Epithelial cell of proximal tubule (primary cell): ENCODE data around the gene MCF2L2. TPM values are rescaled to one million over a fixed set of nuclear protein-coding genes. Genes with fewer than 3 reads are reported as not detected.
A peak's percentile ranks its signal among the peaks of the same experiment; 100 is the strongest.
"Not testable (repeated sequence)": the region's sequence is repeated elsewhere in the genome, so short reads cannot be mapped to it uniquely, and the experiment has no call there.

Experiments used
- DNase-seq: peaks from one replicate; pipeline ENCODE4 v3.0.0-alpha.2; 2011; ENCODE audit warnings: low read depth
- H3K4me3 ChIP-seq: 2 replicates; pipeline ENCODE4 v1.5.1; 2011; ENCODE audit warnings: low read depth, mild to moderate bottlenecking, low read length
- CTCF ChIP-seq: conservative IDR thresholded peaks from 2 replicates; pipeline ENCODE4 v1.5.1; 2012; ENCODE audit warnings: low read depth, mild to moderate bottlenecking, low read length
- total RNA-seq: library from RNA; depleted of rRNA; stranded (reverse); fragments of >200 nt; gene quantifications from 2 replicates; pipeline ENCODE4 v1.2.3, GENCODE V29; 2015

MCF2L2 gene
- total RNA-seq, 1 donor from 2014 or later = 0.58 TPM

GRCh38 chr3:183247011-183247589 lies 181.3 kb downstream of the MCF2L2 start:
- DNase-seq = peak; percentile 74
- TF ChIP-seq CTCF = no peak
- H3K4me3 ChIP-seq = no peak overlapping the region

- H3K4me3 ChIP-seq = no peak overlapping the region
- DNase-seq = no peak
- TF ChIP-seq CTCF = peak; percentile 36
Observed at GRCh38 chr3:183244981-183245476, 183.4 kb downstream of the MCF2L2 start.

- no peak for DNase-seq
- H3K4me3 ChIP-seq = no peak overlapping the region
- TF ChIP-seq CTCF = no peak
Observed at GRCh38 chr3:183244219-183244618, 184.2 kb downstream of the MCF2L2 start.

GRCh38 chr3:183242431-183242830 lies 186.0 kb downstream of the MCF2L2 start:
- DNase-seq = no peak
- TF ChIP-seq CTCF = no peak
- H3K4me3 ChIP-seq = no peak overlapping the region

GRCh38 chr3:183239046-183239445 lies 189.4 kb downstream of the MCF2L2 start:
- no peak overlapping the region for H3K4me3 ChIP-seq
- no peak for DNase-seq
- no peak for TF ChIP-seq CTCF

GRCh38 chr3:183233966-183234365 lies 194.5 kb downstream of the MCF2L2 start:
- no peak for DNase-seq
- no peak for TF ChIP-seq CTCF
- H3K4me3 ChIP-seq = no peak overlapping the region

- no peak overlapping the region for H3K4me3 ChIP-seq
- DNase-seq = no peak
- TF ChIP-seq CTCF = no peak
Observed at GRCh38 chr3:183230826-183231225, 197.6 kb downstream of the MCF2L2 start.

GRCh38 chr3:183230251-183230650 lies 198.2 kb downstream of the MCF2L2 start:
- not testable (repeated sequence) for H3K4me3 ChIP-seq, DNase-seq
